H9 (cell line): ENCODE results near the gene NT5DC1. TPM values are rescaled to one million over a fixed set of nuclear protein-coding genes. Genes with fewer than 3 reads are reported as not detected.

Experiments
- DNase-seq: peaks from one replicate; pipeline ENCODE4 v3.0.0-alpha.2; 2017
- H2AFZ ChIP-seq: one replicate; pipeline ENCODE4 v1.6.1; 2013; ENCODE audit warnings: mild to moderate bottlenecking, low read length, control low read depth, moderate library complexity
- H2AK5ac ChIP-seq: 2 replicates; pipeline ENCODE4 v1.6.1; 2013; ENCODE audit warnings: low read length, control low read depth, mixed read lengths; ENCODE audit not compliant: insufficient read length
- H2BK120ac ChIP-seq: one replicate; pipeline ENCODE4 v1.6.1; 2013; ENCODE audit warnings: low read depth, mild to moderate bottlenecking, low read length, control low read depth, inconsistent platforms; ENCODE audit not compliant: poor library complexity, severe bottlenecking
- H2BK12ac ChIP-seq: 2 replicates; pipeline ENCODE4 v1.6.1; 2013; ENCODE audit warnings: low read length, control low read depth, mixed read lengths, low read depth; ENCODE audit not compliant: insufficient read length
- H2BK15ac ChIP-seq: 2 replicates; pipeline ENCODE4 v1.6.1; 2013; ENCODE audit warnings: low read depth, low read length, control low read depth
- H2BK20ac ChIP-seq: one replicate; pipeline ENCODE4 v1.6.1; 2013; ENCODE audit warnings: low read depth, mild to moderate bottlenecking, low read length, control low read depth, inconsistent platforms; ENCODE audit not compliant: poor library complexity, severe bottlenecking
- H2BK5ac ChIP-seq: 2 replicates; pipeline ENCODE4 v1.6.1; 2013; ENCODE audit warnings: low read length, control low read depth, mixed read lengths; ENCODE audit not compliant: insufficient read length
- H3K14ac ChIP-seq: 2 replicates; pipeline ENCODE4 v1.6.1; 2013; ENCODE audit warnings: low read length, control low read depth; ENCODE audit not compliant: insufficient read depth
- H3K18ac ChIP-seq: 2 replicates; pipeline ENCODE4 v1.6.1; 2013; ENCODE audit warnings: low read depth, mild to moderate bottlenecking, mixed read lengths, low read length, control low read depth; ENCODE audit not compliant: insufficient read length
- H3K23ac ChIP-seq: 2 replicates; pipeline ENCODE4 v1.6.1; 2013; ENCODE audit warnings: low read length, control low read depth, mixed read lengths, low read depth; ENCODE audit not compliant: insufficient read length
- H3K23me2 ChIP-seq: 2 replicates; pipeline ENCODE4 v1.6.1; 2013; ENCODE audit warnings: low read depth, mild to moderate bottlenecking, mixed read lengths, low read length, control low read depth; ENCODE audit not compliant: insufficient read length, poor library complexity, severe bottlenecking
- H3K27ac ChIP-seq: 2 replicates; pipeline ENCODE4 v1.5.1; 2013; ENCODE audit warnings: low read length, control low read depth, mixed read lengths, low read depth; ENCODE audit not compliant: insufficient read length
- H3K27me3 ChIP-seq: 2 replicates; pipeline ENCODE4 v1.6.1; 2013; ENCODE audit warnings: low read length, control low read depth, inconsistent platforms; ENCODE audit not compliant: insufficient read depth
- H3K4ac ChIP-seq: 2 replicates; pipeline ENCODE4 v1.6.1; 2013; ENCODE audit warnings: low read depth, mild to moderate bottlenecking, control low read depth, inconsistent platforms, low read length, moderate library complexity
- H3K4me1 ChIP-seq: 2 replicates; pipeline ENCODE4 v1.6.1; 2013; ENCODE audit warnings: low read length, control low read depth, inconsistent platforms; ENCODE audit not compliant: insufficient read depth
- H3K4me2 ChIP-seq: 2 replicates; pipeline ENCODE4 v1.6.1; 2013; ENCODE audit warnings: low read length, control low read depth, mixed read lengths; ENCODE audit not compliant: insufficient read length, insufficient read depth
- H3K56ac ChIP-seq: 2 replicates; pipeline ENCODE4 v1.6.1; 2013; ENCODE audit warnings: low read depth, mild to moderate bottlenecking, mixed read lengths, low read length, control low read depth; ENCODE audit not compliant: insufficient read length
- H3K79me1 ChIP-seq: 2 replicates; pipeline ENCODE4 v1.6.1; 2013; ENCODE audit warnings: low read depth, mild to moderate bottlenecking, moderate library complexity, low read length, control low read depth, inconsistent platforms; ENCODE audit not compliant: insufficient read depth, poor library complexity, severe bottlenecking
- H3K79me2 ChIP-seq: 2 replicates; pipeline ENCODE4 v1.6.1; 2013; ENCODE audit warnings: low read length, control low read depth, inconsistent platforms; ENCODE audit not compliant: insufficient read depth
- H3K9ac ChIP-seq: 2 replicates; pipeline ENCODE4 v1.6.1; 2013; ENCODE audit warnings: low read length, control low read depth, mixed read lengths; ENCODE audit not compliant: insufficient read length; ENCODE audit errors: extremely low read depth
- H3K9me3 ChIP-seq: one replicate; pipeline ENCODE4 v1.6.1; 2013; ENCODE audit warnings: low read depth, low read length, inconsistent platforms; ENCODE audit not compliant: control insufficient read depth
- H3T11ph ChIP-seq: one replicate; pipeline ENCODE4 v1.6.1; 2013; ENCODE audit warnings: mild to moderate bottlenecking, low read length, control low read depth, inconsistent platforms
- H4K20me1 ChIP-seq: one replicate; pipeline ENCODE4 v1.6.1; 2013; ENCODE audit not compliant: control insufficient read depth, insufficient read length, insufficient read depth
- H4K5ac ChIP-seq: 2 replicates; pipeline ENCODE4 v1.6.1; 2013; ENCODE audit warnings: low read depth, mild to moderate bottlenecking, mixed read lengths, low read length, control low read depth; ENCODE audit not compliant: insufficient read length
- H4K8ac ChIP-seq: replicated peaks from 2 replicates; pipeline ENCODE4 v1.6.1; 2013; ENCODE audit warnings: low read length, control low read depth, mixed read lengths, low read depth; ENCODE audit not compliant: insufficient read length
- H4K91ac ChIP-seq: 2 replicates; pipeline ENCODE4 v1.6.1; 2013; ENCODE audit warnings: low read depth, mild to moderate bottlenecking, moderate library complexity, mixed read lengths, low read length, control low read depth; ENCODE audit not compliant: insufficient read length
- H3K27ac Mint-ChIP-seq, 3 experiments: 2 replicates in 2 of 3; 3 replicates in 1 of 3; pipeline ENCODE4 v1.8.0; 2020 to 2021; ENCODE audit warnings: mixed read lengths in 3 of 3, mild to moderate bottlenecking in 1 of 3, moderate library complexity in 1 of 3
- H3K27me3 Mint-ChIP-seq: 2 replicates; pipeline ENCODE4 v1.8.0; 2021; ENCODE audit warnings: low read depth, mild to moderate bottlenecking, moderate library complexity, mixed read lengths
- H3K36me3 Mint-ChIP-seq, 3 experiments: 2 replicates in 2 of 3; 3 replicates in 1 of 3; pipeline ENCODE4 v1.8.0; 2020 to 2021; ENCODE audit warnings: low read depth in 3 of 3, mixed read lengths in 3 of 3; ENCODE audit not compliant: insufficient read depth in 1 of 3
- H3K4me1 Mint-ChIP-seq, 2 experiments: 2 replicates each; pipeline ENCODE4 v1.8.0; 2020; ENCODE audit warnings: mixed read lengths in 2 of 2
- H3K4me3 Mint-ChIP-seq, 2 experiments: 2 replicates in 1 of 2; 3 replicates in 1 of 2; pipeline ENCODE4 v1.8.0; 2020 to 2021; ENCODE audit warnings: mild to moderate bottlenecking in 2 of 2, mixed read lengths in 2 of 2, moderate library complexity in 1 of 2
- H3K9me3 Mint-ChIP-seq, 2 experiments: 2 replicates in 1 of 2; 3 replicates in 1 of 2; pipeline ENCODE4 v1.8.0; 2020; ENCODE audit warnings: mild to moderate bottlenecking in 2 of 2, mixed read lengths in 2 of 2, moderate library complexity in 1 of 2
- CTCF ChIP-seq: fragments of 200-600 bp; sonication (generic); conservative IDR thresholded peaks from 3 replicates; pipeline ENCODE4 v1.8.0; 2021; ENCODE audit warnings: antibody characterized with exemption, mild to moderate bottlenecking
- WGBS: extraction: QIAGEN DNeasy Blood & Tissue Kit; methylation state at CpG from one replicate; pipeline ENCODE4 v1.1.7; 2013; ENCODE audit warnings: missing lambda C conversion rate, low lambda C conversion rate, mixed read lengths; ENCODE audit not compliant: insufficient read length; ENCODE audit errors: extremely low coverage; 5-methylcytosine and 5-hydroxymethylcytosine counted together
- total RNA-seq: library from RNA; stranded (reverse); gene quantifications from 2 replicates; pipeline ENCODE4 v1.2.1, GENCODE V29; 2021

Gene NT5DC1
- total RNA-seq, 1 experiment from 2014 or later: 64.9 TPM

DNA sequence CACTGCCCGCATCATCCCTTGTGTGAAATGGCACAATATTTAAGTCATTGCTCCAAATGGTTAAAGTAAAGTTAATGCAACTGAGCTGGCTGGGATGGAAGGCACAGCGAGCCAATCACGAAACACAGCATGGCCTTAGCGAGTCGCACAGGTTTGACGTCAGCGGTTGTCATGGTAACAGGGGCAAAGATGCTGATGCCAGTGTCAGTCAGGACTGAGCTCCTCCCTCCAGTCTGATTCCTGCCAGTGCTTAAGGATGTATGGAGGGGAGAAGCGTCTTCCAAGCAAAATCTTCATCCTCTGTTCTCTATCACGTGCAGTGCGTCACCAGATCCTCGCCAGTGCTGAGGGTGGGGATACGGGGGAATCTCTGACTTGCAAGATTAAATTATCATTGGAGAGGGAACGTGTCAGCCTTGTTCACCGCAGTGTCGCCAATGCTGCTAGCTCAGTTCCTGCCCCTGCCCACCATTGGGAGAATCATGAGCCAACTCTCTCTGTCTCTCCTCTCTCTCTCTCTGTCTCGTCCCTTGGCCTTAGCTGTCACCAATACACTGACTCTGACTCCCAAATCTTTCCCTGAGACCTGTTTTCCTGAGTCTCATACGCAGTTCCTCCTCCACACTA lies 128.7 kb downstream of the NT5DC1 start:
- Mint-ChIP-seq H3K4me3 (peak overlapping the region; percentile 48 to 60), H3K27ac (peak overlapping the region; percentile 33 to 97 (median 87); a peak in 6 of 7 replicates)

More for the DNA sequence above, 128.7 kb downstream of the NT5DC1 start:
- Mint-ChIP-seq H3K27me3 (no peaks in the 10 kb centered on the region), H3K9me3 (no peaks in the 10 kb centered on the region), H3K4me1 (peaks cover 7 to 11% of the 10 kb centered on the region in 2 experiments), H3K36me3 (peaks cover 0 to 3% (median 0%) of the 10 kb centered on the region in 3 experiments; a peak in 2 of 7 replicates)
- Histone ChIP-seq H3K4me2 (no peak overlapping the region), H2AFZ (no peak overlapping the region), H3K56ac (no peak overlapping the region), H2AK5ac (no peak overlapping the region), H4K8ac (no peak overlapping the region), H2BK5ac (no peak overlapping the region), H2BK12ac (no peak overlapping the region), H3K27me3 (no peaks in the 10 kb centered on the region), H2BK15ac (no peak overlapping the region), H4K5ac (peak overlapping the region; percentile 5), H2BK20ac (no peak overlapping the region), H3K79me1 (no peaks in the 10 kb centered on the region), H3K9me3 (no peaks in the 10 kb centered on the region), H3K23ac (no peak overlapping the region), H3K4ac (no peak overlapping the region), H4K20me1 (no peaks in the 10 kb centered on the region), H3K27ac (no peak overlapping the region), H4K91ac (no peak overlapping the region), H3K23me2 (no peaks in the 10 kb centered on the region), H2BK120ac (no peak overlapping the region), H3K79me2 (no peaks in the 10 kb centered on the region), H3K9ac (no peak overlapping the region), H3K14ac (no peak overlapping the region), H3K18ac (no peak overlapping the region), H3K4me1 (no peaks in the 10 kb centered on the region), H3T11ph (no peak overlapping the region)
- TF ChIP-seq CTCF: no peak
- no CpG with 5 or more reads among the region's 17 CpGs for WGBS
- peak; percentile 97 for DNase-seq
